Fibroblast of lung (primary cell): Measurements from ENCODE around the gene CARD14. TPM values are rescaled to one million over a fixed set of nuclear protein-coding genes. Genes with fewer than 3 reads are reported as not detected.

Source experiments
- DNase-seq, 2 donors: peaks; one replicate each; pipeline versions ENCODE4 v3.0.0 to v3.0.0-alpha.2; 2010; ENCODE audit warnings: low read depth in 2 of 2
- H2AFZ ChIP-seq: 2 replicates; pipeline ENCODE4 v1.5.1; 2012; ENCODE audit warnings: low read length, control low read depth, inconsistent platforms
- H3K27ac ChIP-seq: 2 replicates; pipeline ENCODE4 v1.5.1; 2011; ENCODE audit warnings: low read length, control low read depth; ENCODE audit not compliant: insufficient read depth
- H3K27me3 ChIP-seq: 2 replicates; pipeline ENCODE4 v1.5.1; 2011; ENCODE audit warnings: mild to moderate bottlenecking, low read length; ENCODE audit not compliant: control insufficient read depth, insufficient read depth
- H3K36me3 ChIP-seq: 2 replicates; pipeline ENCODE4 v1.5.1; 2011; ENCODE audit warnings: low read length; ENCODE audit not compliant: control insufficient read depth, insufficient read depth
- H3K4me1 ChIP-seq: 2 replicates; pipeline ENCODE4 v1.5.1; 2011; ENCODE audit warnings: low read length; ENCODE audit not compliant: control insufficient read depth, insufficient read depth; ENCODE audit errors: extremely low read depth
- H3K4me2 ChIP-seq: 2 replicates; pipeline ENCODE4 v1.5.1; 2011; ENCODE audit warnings: low read length, control low read depth; ENCODE audit not compliant: insufficient read depth; ENCODE audit errors: extremely low read depth
- H3K4me3 ChIP-seq, 4 experiments: fragments of 200-600 bp in 1 of 4; sonication (generic) in 1 of 4; replicated peaks in 1 of 4; 2 replicates each; pipeline ENCODE4 v1.5.1; 2011 to 2016; ENCODE audit warnings: low read length in 4 of 4, low read depth in 3 of 4, mild to moderate bottlenecking in 3 of 4, control low read depth in 2 of 4, inconsistent platforms in 1 of 4, mixed read lengths in 1 of 4; ENCODE audit not compliant: insufficient read depth in 1 of 4; ENCODE audit errors: control extremely low read depth in 1 of 4
- H3K79me2 ChIP-seq: 2 replicates; pipeline ENCODE4 v1.5.1; 2012; ENCODE audit warnings: mild to moderate bottlenecking, low read length, inconsistent platforms; ENCODE audit not compliant: control insufficient read depth, insufficient read depth
- H3K9ac ChIP-seq: 2 replicates; pipeline ENCODE4 v1.5.1; 2011; ENCODE audit warnings: mild to moderate bottlenecking, low read length, control low read depth; ENCODE audit not compliant: insufficient read depth
- H3K9me3 ChIP-seq: 2 replicates; pipeline ENCODE4 v1.5.1; 2012; ENCODE audit warnings: low read depth, low read length; ENCODE audit not compliant: control insufficient read depth, insufficient read depth
- H4K20me1 ChIP-seq: 2 replicates; pipeline ENCODE4 v1.5.1; 2011; ENCODE audit warnings: low read length; ENCODE audit not compliant: control insufficient read depth, insufficient read depth; ENCODE audit errors: extremely low read depth
- CTCF ChIP-seq, 2 donors: IDR thresholded peaks in 1 of 2; conservative IDR thresholded peaks in 1 of 2; 1 replicate in 1 of 2; 2 replicates in 1 of 2; pipeline ENCODE4 v1.5.1; 2011 to 2012; ENCODE audit warnings: low read length in 2 of 2, control low read depth in 1 of 2, inconsistent platforms in 1 of 2, low read depth in 1 of 2, mild to moderate bottlenecking in 1 of 2
- EZH2 ChIP-seq: IDR thresholded peaks from 2 replicates; pipeline ENCODE4 v1.5.1; 2012; ENCODE audit warnings: low read length, control low read depth, mild to moderate bottlenecking; ENCODE audit errors: missing control alignments
- polyA plus RNA-seq, 2 donors: library from polyadenylated mRNA; depleted of rRNA in 1 of 2; stranded (reverse) in 1 of 2; unstranded in 1 of 2; fragments of >200 nt; gene quantifications; 2 replicates each; pipeline ENCODE4 v1.2.1, GENCODE V29; 2011 to 2012; ENCODE audit warnings: missing spikeins in 1 of 2
- total RNA-seq: library from RNA; depleted of rRNA; stranded (reverse); fragments of >200 nt; gene quantifications from 2 replicates; pipeline ENCODE4 v1.2.1, GENCODE V29; 2014

The CARD14 gene
- total and polyA plus RNA-seq, 2 donors (not counting 1 experiment from before 2014, with no cell fraction given), result 0.17 TPM; not detected in 1

- Histone ChIP-seq H3K4me3 (no peak overlapping the region), H4K20me1 (no peaks in the 10 kb centered on the region), H3K4me1 (no peaks in the 10 kb centered on the region), H3K36me3 (no peaks in the 10 kb centered on the region), H3K27ac (no peak overlapping the region), H3K9ac (no peak overlapping the region), H3K27me3 (peaks cover 12% of the 10 kb centered on the region), H3K4me2 (no peak overlapping the region), H3K9me3 (no peaks in the 10 kb centered on the region), H2AFZ (no peak overlapping the region), H3K79me2 (no peaks in the 10 kb centered on the region)
- TF ChIP-seq EZH2 (no peak), CTCF (conservative IDR thresholded peaks at IDR 0.05 in 1 of 2, IDR thresholded peaks at IDR 0.05 in 1 of 2; ENCODE audit: low read depth in 1 of 2, low read length in 2 of 2) (no peak)
- no peak for DNase-seq
Measured at GRCh38 chr17:80173916-80174315, 4.1 kb downstream of the CARD14 start.

GRCh38 chr17:80176757-80177156 lies 6.9 kb downstream of the CARD14 start:
- DNase-seq, result no peak
- Histone ChIP-seq H3K27ac (no peak overlapping the region), H3K4me3 (no peak overlapping the region), H3K4me2 (no peak overlapping the region), H3K9me3 (no peaks in the 10 kb centered on the region), H3K79me2 (no peaks in the 10 kb centered on the region), H4K20me1 (no peaks in the 10 kb centered on the region), H2AFZ (no peak overlapping the region), H3K36me3 (no peaks in the 10 kb centered on the region), H3K4me1 (no peaks in the 10 kb centered on the region), H3K9ac (no peak overlapping the region), H3K27me3 (no peaks in the 10 kb centered on the region)
- no peak for TF ChIP-seq CTCF (conservative IDR thresholded peaks at IDR 0.05 in 1 of 2, IDR thresholded peaks at IDR 0.05 in 1 of 2; ENCODE audit: low read depth in 1 of 2, low read length in 2 of 2)
- TF ChIP-seq EZH2, result no peak

GRCh38 chr17:80177986-80178595 lies 8.3 kb downstream of the CARD14 start:
- no peaks in the 10 kb centered on the region for H4K20me1 ChIP-seq
- H2AFZ ChIP-seq, result no peak overlapping the region
- no peaks in the 10 kb centered on the region for H3K36me3 ChIP-seq
- no peak overlapping the region for H3K4me3 ChIP-seq
- no peaks in the 10 kb centered on the region for H3K79me2 ChIP-seq
- H3K4me2 ChIP-seq, result no peak overlapping the region
- no peaks in the 10 kb centered on the region for H3K4me1 ChIP-seq
- H3K27ac ChIP-seq, result no peak overlapping the region
- H3K27me3 ChIP-seq, result no peaks in the 10 kb centered on the region
- DNase-seq, result no peak
- H3K9ac ChIP-seq, result no peak overlapping the region
- no peaks in the 10 kb centered on the region for H3K9me3 ChIP-seq
- TF ChIP-seq CTCF (conservative IDR thresholded peaks at IDR 0.05 in 1 of 2, IDR thresholded peaks at IDR 0.05 in 1 of 2; ENCODE audit: low read depth in 1 of 2, low read length in 2 of 2), result no peak
- TF ChIP-seq EZH2, result no peak
